H9 (cell line): ENCODE measurements around the gene WDSUB1. TPM values are rescaled to one million over a fixed set of nuclear protein-coding genes. Genes with fewer than 3 reads are reported as not detected.

Source experiments
- DNase-seq: peaks from one replicate; pipeline ENCODE4 v3.0.0-alpha.2; 2017
- H2AFZ ChIP-seq: one replicate; pipeline ENCODE4 v1.6.1; 2013; ENCODE audit warnings: mild to moderate bottlenecking, low read length, control low read depth, moderate library complexity
- H2AK5ac ChIP-seq: 2 replicates; pipeline ENCODE4 v1.6.1; 2013; ENCODE audit warnings: low read length, control low read depth, mixed read lengths; ENCODE audit not compliant: insufficient read length
- H2BK120ac ChIP-seq: one replicate; pipeline ENCODE4 v1.6.1; 2013; ENCODE audit warnings: low read depth, mild to moderate bottlenecking, low read length, control low read depth, inconsistent platforms; ENCODE audit not compliant: poor library complexity, severe bottlenecking
- H2BK12ac ChIP-seq: 2 replicates; pipeline ENCODE4 v1.6.1; 2013; ENCODE audit warnings: low read length, control low read depth, mixed read lengths, low read depth; ENCODE audit not compliant: insufficient read length
- H2BK15ac ChIP-seq: 2 replicates; pipeline ENCODE4 v1.6.1; 2013; ENCODE audit warnings: low read depth, low read length, control low read depth
- H2BK20ac ChIP-seq: one replicate; pipeline ENCODE4 v1.6.1; 2013; ENCODE audit warnings: low read depth, mild to moderate bottlenecking, low read length, control low read depth, inconsistent platforms; ENCODE audit not compliant: poor library complexity, severe bottlenecking
- H2BK5ac ChIP-seq: 2 replicates; pipeline ENCODE4 v1.6.1; 2013; ENCODE audit warnings: low read length, control low read depth, mixed read lengths; ENCODE audit not compliant: insufficient read length
- H3K14ac ChIP-seq: 2 replicates; pipeline ENCODE4 v1.6.1; 2013; ENCODE audit warnings: low read length, control low read depth; ENCODE audit not compliant: insufficient read depth
- H3K18ac ChIP-seq: 2 replicates; pipeline ENCODE4 v1.6.1; 2013; ENCODE audit warnings: low read depth, mild to moderate bottlenecking, mixed read lengths, low read length, control low read depth; ENCODE audit not compliant: insufficient read length
- H3K23ac ChIP-seq: 2 replicates; pipeline ENCODE4 v1.6.1; 2013; ENCODE audit warnings: low read length, control low read depth, mixed read lengths, low read depth; ENCODE audit not compliant: insufficient read length
- H3K23me2 ChIP-seq: 2 replicates; pipeline ENCODE4 v1.6.1; 2013; ENCODE audit warnings: low read depth, mild to moderate bottlenecking, mixed read lengths, low read length, control low read depth; ENCODE audit not compliant: insufficient read length, poor library complexity, severe bottlenecking
- H3K27ac ChIP-seq: 2 replicates; pipeline ENCODE4 v1.5.1; 2013; ENCODE audit warnings: low read length, control low read depth, mixed read lengths, low read depth; ENCODE audit not compliant: insufficient read length
- H3K27me3 ChIP-seq: 2 replicates; pipeline ENCODE4 v1.6.1; 2013; ENCODE audit warnings: low read length, control low read depth, inconsistent platforms; ENCODE audit not compliant: insufficient read depth
- H3K4ac ChIP-seq: 2 replicates; pipeline ENCODE4 v1.6.1; 2013; ENCODE audit warnings: low read depth, mild to moderate bottlenecking, control low read depth, inconsistent platforms, low read length, moderate library complexity
- H3K4me1 ChIP-seq: 2 replicates; pipeline ENCODE4 v1.6.1; 2013; ENCODE audit warnings: low read length, control low read depth, inconsistent platforms; ENCODE audit not compliant: insufficient read depth
- H3K4me2 ChIP-seq: 2 replicates; pipeline ENCODE4 v1.6.1; 2013; ENCODE audit warnings: low read length, control low read depth, mixed read lengths; ENCODE audit not compliant: insufficient read length, insufficient read depth
- H3K56ac ChIP-seq: 2 replicates; pipeline ENCODE4 v1.6.1; 2013; ENCODE audit warnings: low read depth, mild to moderate bottlenecking, mixed read lengths, low read length, control low read depth; ENCODE audit not compliant: insufficient read length
- H3K79me1 ChIP-seq: 2 replicates; pipeline ENCODE4 v1.6.1; 2013; ENCODE audit warnings: low read depth, mild to moderate bottlenecking, moderate library complexity, low read length, control low read depth, inconsistent platforms; ENCODE audit not compliant: insufficient read depth, poor library complexity, severe bottlenecking
- H3K79me2 ChIP-seq: 2 replicates; pipeline ENCODE4 v1.6.1; 2013; ENCODE audit warnings: low read length, control low read depth, inconsistent platforms; ENCODE audit not compliant: insufficient read depth
- H3K9ac ChIP-seq: 2 replicates; pipeline ENCODE4 v1.6.1; 2013; ENCODE audit warnings: low read length, control low read depth, mixed read lengths; ENCODE audit not compliant: insufficient read length; ENCODE audit errors: extremely low read depth
- H3K9me3 ChIP-seq: one replicate; pipeline ENCODE4 v1.6.1; 2013; ENCODE audit warnings: low read depth, low read length, inconsistent platforms; ENCODE audit not compliant: control insufficient read depth
- H3T11ph ChIP-seq: one replicate; pipeline ENCODE4 v1.6.1; 2013; ENCODE audit warnings: mild to moderate bottlenecking, low read length, control low read depth, inconsistent platforms
- H4K20me1 ChIP-seq: one replicate; pipeline ENCODE4 v1.6.1; 2013; ENCODE audit not compliant: control insufficient read depth, insufficient read length, insufficient read depth
- H4K5ac ChIP-seq: 2 replicates; pipeline ENCODE4 v1.6.1; 2013; ENCODE audit warnings: low read depth, mild to moderate bottlenecking, mixed read lengths, low read length, control low read depth; ENCODE audit not compliant: insufficient read length
- H4K8ac ChIP-seq: replicated peaks from 2 replicates; pipeline ENCODE4 v1.6.1; 2013; ENCODE audit warnings: low read length, control low read depth, mixed read lengths, low read depth; ENCODE audit not compliant: insufficient read length
- H4K91ac ChIP-seq: 2 replicates; pipeline ENCODE4 v1.6.1; 2013; ENCODE audit warnings: low read depth, mild to moderate bottlenecking, moderate library complexity, mixed read lengths, low read length, control low read depth; ENCODE audit not compliant: insufficient read length
- H3K27ac Mint-ChIP-seq, 3 experiments: 2 replicates in 2 of 3; 3 replicates in 1 of 3; pipeline ENCODE4 v1.8.0; 2020 to 2021; ENCODE audit warnings: mixed read lengths in 3 of 3, mild to moderate bottlenecking in 1 of 3, moderate library complexity in 1 of 3
- H3K27me3 Mint-ChIP-seq: 2 replicates; pipeline ENCODE4 v1.8.0; 2021; ENCODE audit warnings: low read depth, mild to moderate bottlenecking, moderate library complexity, mixed read lengths
- H3K36me3 Mint-ChIP-seq, 3 experiments: 2 replicates in 2 of 3; 3 replicates in 1 of 3; pipeline ENCODE4 v1.8.0; 2020 to 2021; ENCODE audit warnings: low read depth in 3 of 3, mixed read lengths in 3 of 3; ENCODE audit not compliant: insufficient read depth in 1 of 3
- H3K4me1 Mint-ChIP-seq, 2 experiments: 2 replicates each; pipeline ENCODE4 v1.8.0; 2020; ENCODE audit warnings: mixed read lengths in 2 of 2
- H3K4me3 Mint-ChIP-seq, 2 experiments: 2 replicates in 1 of 2; 3 replicates in 1 of 2; pipeline ENCODE4 v1.8.0; 2020 to 2021; ENCODE audit warnings: mild to moderate bottlenecking in 2 of 2, mixed read lengths in 2 of 2, moderate library complexity in 1 of 2
- H3K9me3 Mint-ChIP-seq, 2 experiments: 2 replicates in 1 of 2; 3 replicates in 1 of 2; pipeline ENCODE4 v1.8.0; 2020; ENCODE audit warnings: mild to moderate bottlenecking in 2 of 2, mixed read lengths in 2 of 2, moderate library complexity in 1 of 2
- CTCF ChIP-seq: fragments of 200-600 bp; sonication (generic); conservative IDR thresholded peaks from 3 replicates; pipeline ENCODE4 v1.8.0; 2021; ENCODE audit warnings: antibody characterized with exemption, mild to moderate bottlenecking
- WGBS: extraction: QIAGEN DNeasy Blood & Tissue Kit; methylation state at CpG from one replicate; pipeline ENCODE4 v1.1.7; 2013; ENCODE audit warnings: missing lambda C conversion rate, low lambda C conversion rate, mixed read lengths; ENCODE audit not compliant: insufficient read length; ENCODE audit errors: extremely low coverage; 5-methylcytosine and 5-hydroxymethylcytosine counted together
- total RNA-seq: library from RNA; stranded (reverse); gene quantifications from 2 replicates; pipeline ENCODE4 v1.2.1, GENCODE V29; 2021

Gene WDSUB1
- total RNA-seq, 1 experiment from 2014 or later = 5.5 TPM

- H3K23ac ChIP-seq = no peak overlapping the region
- no peak overlapping the region for H3K27ac Mint-ChIP-seq
- no peaks in the 10 kb centered on the region for H3K27me3 Mint-ChIP-seq
- H4K91ac ChIP-seq = no peak overlapping the region
- no peak overlapping the region for H3K4ac ChIP-seq
- H2AFZ ChIP-seq = no peak overlapping the region
- no peak overlapping the region for H3K18ac ChIP-seq
- no peaks in the 10 kb centered on the region for H3K27me3 ChIP-seq
- no peak overlapping the region for H2BK5ac ChIP-seq
- no CpG with 5 or more reads among the region's 4 CpGs for WGBS
- no peak overlapping the region for H3K27ac ChIP-seq
- no peak overlapping the region for H3K4me3 Mint-ChIP-seq
- 0 out of 7 replicates have a peak, but pooled peaks cover 0 to 2% (median 0%) of the 10 kb centered on the region in 3 experiments for H3K36me3 Mint-ChIP-seq
- H3K56ac ChIP-seq = no peak overlapping the region
- no peak for DNase-seq
- no peak overlapping the region for H4K8ac ChIP-seq
- no peak overlapping the region for H3T11ph ChIP-seq
- H3K4me1 Mint-ChIP-seq = no peaks in the 10 kb centered on the region
- no peaks in the 10 kb centered on the region for H4K20me1 ChIP-seq
- H3K9ac ChIP-seq = no peak overlapping the region
- H2BK20ac ChIP-seq = no peak overlapping the region
- H3K23me2 ChIP-seq = no peaks in the 10 kb centered on the region
- H3K4me1 ChIP-seq = no peaks in the 10 kb centered on the region
- H2BK120ac ChIP-seq = no peak overlapping the region
- H3K14ac ChIP-seq = no peak overlapping the region
- H3K79me1 ChIP-seq = no peaks in the 10 kb centered on the region
- H3K79me2 ChIP-seq = no peaks in the 10 kb centered on the region
- H3K9me3 ChIP-seq = no peaks in the 10 kb centered on the region
- no peak overlapping the region for H4K5ac ChIP-seq
- H2AK5ac ChIP-seq = no peak overlapping the region
- no peak overlapping the region for H2BK15ac ChIP-seq
- no peak overlapping the region for H3K4me2 ChIP-seq
- H2BK12ac ChIP-seq = no peak overlapping the region
- TF ChIP-seq CTCF = no peak
- no peaks in the 10 kb centered on the region for H3K9me3 Mint-ChIP-seq
Observed at GRCh38 chr2:159193791-159194190, 92.7 kb downstream of the WDSUB1 start.
